K562 (cell line): ENCODE results near the gene CBX8. TPM values are rescaled to one million over a fixed set of nuclear protein-coding genes. Genes with fewer than 3 reads are reported as not detected.

Experiments used
- BHLHE40 ChIP-seq: IDR thresholded peaks from 2 replicates; pipeline ENCODE4 v1.6.1; 2011; ENCODE audit warnings: low read length, improper control_type of control experiment
- CCAR2 ChIP-seq: fragments of 200-400 bp; formaldehyde crosslinking; IDR thresholded peaks from 2 replicates; pipeline ENCODE4 v1.6.1; 2017; ENCODE audit warnings: mild to moderate bottlenecking, low read depth, low read length
- HDAC6 ChIP-seq: IDR thresholded peaks from 2 replicates; pipeline ENCODE4 v1.6.1; 2012; ENCODE audit warnings: low read depth, mild to moderate bottlenecking, control low read depth, inconsistent platforms, low read length, moderate library complexity
- HLTF ChIP-seq: fragments of 450-650 bp; IDR thresholded peaks from 2 replicates; pipeline ENCODE4 v1.6.1; 2016
- HMG20B ChIP-seq: fragments of 250-450 bp; sonication (Bioruptor Pico); IDR thresholded peaks from 2 replicates; pipeline ENCODE4 v1.5.0; 2021; ENCODE audit warnings: mild to moderate bottlenecking
- MAFF ChIP-seq: IDR thresholded peaks from 2 replicates; pipeline ENCODE4 v1.6.1; 2012; ENCODE audit warnings: low read length, improper control_type of control experiment
- MYNN ChIP-seq, 2 experiments: sonication (generic); formaldehyde crosslinking in 1 of 2; IDR thresholded peaks; 2 replicates each; pipeline versions ENCODE4 v1.5.0 to v1.6.1; 2016 to 2020; ENCODE audit warnings: antibody characterized with exemption in 1 of 2, missing genetic modification reagents in 1 of 2
- NBN ChIP-seq: fragments of 450-650 bp; IDR thresholded peaks from 2 replicates; pipeline ENCODE4 v1.6.1; 2016; ENCODE audit warnings: low read depth, mild to moderate bottlenecking
- SREBF1 ChIP-seq: fragments of 150-350 bp; IDR thresholded peaks from 2 replicates; pipeline ENCODE4 v1.6.1; 2014; ENCODE audit warnings: antibody characterized with exemption, low read depth, low read length, borderline replicate concordance
- TBP ChIP-seq: optimal IDR thresholded peaks from 2 replicates; pipeline ENCODE3; 2011; ENCODE audit warnings: low read depth, low read length, improper control_type of control experiment
- ZNF143 ChIP-seq: sonication (generic); formaldehyde crosslinking; IDR thresholded peaks from 2 replicates; pipeline ENCODE4 v1.9.0; 2022; ENCODE audit warnings: mild to moderate bottlenecking, missing genetic modification reagents
- polyA plus RNA-seq, 8 experiments: library from polyadenylated mRNA; depleted of rRNA in 4 of 8; stranded (reverse) in 5 of 8; unstranded in 3 of 8; fragments of >200 nt; fragmentation: Nextera tagmentation in 2 of 8; fragmentation: Illumina TruSeq in 1 of 8; extraction: Ambion mirVana in 2 of 8; extraction: Trizol in 1 of 8; gene quantifications; 2 replicates each; pipeline versions ENCODE4 v1.2.1 to v1.2.3, GENCODE V29; 2011 to 2014; ENCODE audit warnings: inconsistent platforms in 1 of 8, missing spikeins in 1 of 8
- total RNA-seq, 7 experiments: library from RNA; depleted of rRNA in 6 of 7; stranded (reverse); fragments of >200 nt in 6 of 7; fragmentation: Illumina TruSeq in 2 of 7; extraction: Trizol in 2 of 7; gene quantifications; 2 replicates each; pipeline versions ENCODE4 v1.2.1 to v1.2.3, GENCODE V29; 2011 to 2021; ENCODE audit warnings: low replicate concordance in 1 of 7
- TF ChIP-seq, protein P1 (sequence below): fragments of 250-450 bp; sonication (Bioruptor Pico); IDR thresholded peaks from 2 replicates; pipeline ENCODE4 v1.8.0; 2022; ENCODE audit warnings: moderate library complexity, mild to moderate bottlenecking, inconsistent platforms
- TF ChIP-seq, protein P2 (sequence below): IDR thresholded peaks from 3 replicates; pipeline ENCODE4 v1.6.1; 2011; ENCODE audit warnings: borderline replicate concordance, mild to moderate bottlenecking, moderate library complexity; ENCODE audit not compliant: insufficient read length; ENCODE audit errors: extremely low read depth
- TF ChIP-seq, protein P3 (sequence below): fragments of 450-650 bp; IDR thresholded peaks from 2 replicates; pipeline ENCODE4 v1.6.1; 2018; ENCODE audit warnings: mild to moderate bottlenecking, low read depth; ENCODE audit not compliant: partially characterized antibody
- TF ChIP-seq, protein P4 (sequence below): fragments of 450-650 bp; IDR thresholded peaks from 2 replicates; pipeline ENCODE4 v1.6.1; 2018; ENCODE audit not compliant: partially characterized antibody
- TF ChIP-seq, protein P5 (sequence below), 2 experiments: IDR thresholded peaks; 2 replicates each; pipeline ENCODE4 v1.6.1; 2011; ENCODE audit warnings: borderline replicate concordance in 1 of 2, control low read depth in 1 of 2, low read depth in 1 of 2, low read length in 1 of 2, mild to moderate bottlenecking in 1 of 2, mixed read lengths in 1 of 2, moderate library complexity in 1 of 2; ENCODE audit not compliant: insufficient read depth in 1 of 2, insufficient read length in 1 of 2, poor library complexity in 1 of 2, severe bottlenecking in 1 of 2; ENCODE audit errors: extremely low read depth in 1 of 2

The CBX8 gene
- total and polyA plus RNA-seq, 9 of the 15 experiments (the other 6 are each of a cell fraction or from before 2014, with no cell fraction given): 0.08 to 11.9 (median 2.6) TPM

DNA sequence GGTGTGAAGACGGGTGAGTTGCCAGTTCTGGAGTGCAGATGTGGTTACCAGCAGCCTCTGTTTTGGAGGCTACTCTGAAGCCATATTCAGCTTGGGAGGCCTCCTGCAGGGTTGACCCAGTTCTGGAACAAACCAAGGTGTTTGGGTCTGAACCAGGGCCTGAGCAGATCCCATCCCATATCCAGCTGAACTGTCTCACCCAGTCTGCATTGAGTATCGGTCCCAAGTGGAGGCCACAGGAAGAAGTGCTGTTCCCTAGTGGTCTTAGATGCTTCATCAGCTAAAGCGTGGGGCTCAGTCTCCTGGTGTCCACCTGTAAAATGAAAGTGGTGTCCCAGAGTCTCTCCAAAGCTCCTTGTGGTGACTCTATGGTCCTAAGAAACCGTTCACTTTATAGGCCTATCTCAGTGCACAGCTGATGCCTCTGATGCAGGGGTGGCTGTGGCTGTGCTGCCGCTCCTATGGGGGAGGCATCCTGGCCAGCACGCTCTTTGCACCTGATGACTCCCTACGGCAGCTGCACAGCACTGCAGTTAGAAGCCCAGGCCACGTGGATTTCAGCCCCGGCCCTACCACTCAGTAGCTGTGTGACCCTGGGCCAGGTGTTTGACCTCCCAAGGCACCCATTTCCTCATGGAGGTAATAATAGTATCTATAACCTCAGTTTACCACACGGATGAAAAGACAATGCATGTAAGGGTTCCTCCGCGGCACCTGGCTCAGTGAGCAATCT is 21.3 kb upstream of the CBX8 start (continued):
- TF ChIP-seq, protein P1, sequence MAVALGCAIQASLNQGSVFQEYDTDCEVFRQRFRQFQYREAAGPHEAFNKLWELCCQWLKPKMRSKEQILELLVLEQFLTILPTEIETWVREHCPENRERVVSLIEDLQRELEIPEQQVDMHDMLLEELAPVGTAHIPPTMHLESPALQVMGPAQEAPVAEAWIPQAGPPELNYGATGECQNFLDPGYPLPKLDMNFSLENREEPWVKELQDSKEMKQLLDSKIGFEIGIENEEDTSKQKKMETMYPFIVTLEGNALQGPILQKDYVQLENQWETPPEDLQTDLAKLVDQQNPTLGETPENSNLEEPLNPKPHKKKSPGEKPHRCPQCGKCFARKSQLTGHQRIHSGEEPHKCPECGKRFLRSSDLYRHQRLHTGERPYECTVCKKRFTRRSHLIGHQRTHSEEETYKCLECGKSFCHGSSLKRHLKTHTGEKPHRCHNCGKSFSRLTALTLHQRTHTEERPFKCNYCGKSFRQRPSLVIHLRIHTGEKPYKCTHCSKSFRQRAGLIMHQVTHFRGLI: no peak
- TF ChIP-seq MAFF (no peak), BHLHE40 (peak; percentile 62; the same call in 1 of the 2 replicates), SREBF1 (no peak), HLTF (no peak), ZNF143 (CRISPR knock-in tag) (no peak), CCAR2 (no peak), MYNN (IDR thresholded peaks at IDR 0.05) (no peak), MYNN (CRISPR knock-in tag; IDR thresholded peaks at IDR 0.05) (no peak), TBP (no peak), HDAC6 (no peak), NBN (no peak), HMG20B (CRISPR knock-in tag) (no peak)
- TF ChIP-seq, protein P2, sequence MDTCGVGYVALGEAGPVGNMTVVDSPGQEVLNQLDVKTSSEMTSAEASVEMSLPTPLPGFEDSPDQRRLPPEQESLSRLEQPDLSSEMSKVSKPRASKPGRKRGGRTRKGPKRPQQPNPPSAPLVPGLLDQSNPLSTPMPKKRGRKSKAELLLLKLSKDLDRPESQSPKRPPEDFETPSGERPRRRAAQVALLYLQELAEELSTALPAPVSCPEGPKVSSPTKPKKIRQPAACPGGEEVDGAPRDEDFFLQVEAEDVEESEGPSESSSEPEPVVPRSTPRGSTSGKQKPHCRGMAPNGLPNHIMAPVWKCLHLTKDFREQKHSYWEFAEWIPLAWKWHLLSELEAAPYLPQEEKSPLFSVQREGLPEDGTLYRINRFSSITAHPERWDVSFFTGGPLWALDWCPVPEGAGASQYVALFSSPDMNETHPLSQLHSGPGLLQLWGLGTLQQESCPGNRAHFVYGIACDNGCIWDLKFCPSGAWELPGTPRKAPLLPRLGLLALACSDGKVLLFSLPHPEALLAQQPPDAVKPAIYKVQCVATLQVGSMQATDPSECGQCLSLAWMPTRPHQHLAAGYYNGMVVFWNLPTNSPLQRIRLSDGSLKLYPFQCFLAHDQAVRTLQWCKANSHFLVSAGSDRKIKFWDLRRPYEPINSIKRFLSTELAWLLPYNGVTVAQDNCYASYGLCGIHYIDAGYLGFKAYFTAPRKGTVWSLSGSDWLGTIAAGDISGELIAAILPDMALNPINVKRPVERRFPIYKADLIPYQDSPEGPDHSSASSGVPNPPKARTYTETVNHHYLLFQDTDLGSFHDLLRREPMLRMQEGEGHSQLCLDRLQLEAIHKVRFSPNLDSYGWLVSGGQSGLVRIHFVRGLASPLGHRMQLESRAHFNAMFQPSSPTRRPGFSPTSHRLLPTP: no peak
- TF ChIP-seq, protein P3, sequence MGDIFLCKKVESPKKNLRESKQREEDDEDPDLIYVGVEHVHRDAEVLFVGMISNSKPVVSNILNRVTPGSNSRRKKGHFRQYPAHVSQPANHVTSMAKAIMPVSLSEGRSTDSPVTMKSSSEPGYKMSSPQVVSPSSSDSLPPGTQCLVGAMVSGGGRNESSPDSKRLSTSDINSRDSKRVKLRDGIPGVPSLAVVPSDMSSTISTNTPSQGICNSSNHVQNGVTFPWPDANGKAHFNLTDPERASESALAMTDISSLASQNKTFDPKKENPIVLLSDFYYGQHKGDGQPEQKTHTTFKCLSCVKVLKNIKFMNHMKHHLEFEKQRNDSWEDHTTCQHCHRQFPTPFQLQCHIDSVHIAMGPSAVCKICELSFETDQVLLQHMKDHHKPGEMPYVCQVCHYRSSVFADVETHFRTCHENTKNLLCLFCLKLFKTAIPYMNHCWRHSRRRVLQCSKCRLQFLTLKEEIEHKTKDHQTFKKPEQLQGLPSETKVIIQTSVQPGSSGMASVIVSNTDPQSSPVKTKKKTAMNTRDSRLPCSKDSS: no peak
- TF ChIP-seq, protein P4, sequence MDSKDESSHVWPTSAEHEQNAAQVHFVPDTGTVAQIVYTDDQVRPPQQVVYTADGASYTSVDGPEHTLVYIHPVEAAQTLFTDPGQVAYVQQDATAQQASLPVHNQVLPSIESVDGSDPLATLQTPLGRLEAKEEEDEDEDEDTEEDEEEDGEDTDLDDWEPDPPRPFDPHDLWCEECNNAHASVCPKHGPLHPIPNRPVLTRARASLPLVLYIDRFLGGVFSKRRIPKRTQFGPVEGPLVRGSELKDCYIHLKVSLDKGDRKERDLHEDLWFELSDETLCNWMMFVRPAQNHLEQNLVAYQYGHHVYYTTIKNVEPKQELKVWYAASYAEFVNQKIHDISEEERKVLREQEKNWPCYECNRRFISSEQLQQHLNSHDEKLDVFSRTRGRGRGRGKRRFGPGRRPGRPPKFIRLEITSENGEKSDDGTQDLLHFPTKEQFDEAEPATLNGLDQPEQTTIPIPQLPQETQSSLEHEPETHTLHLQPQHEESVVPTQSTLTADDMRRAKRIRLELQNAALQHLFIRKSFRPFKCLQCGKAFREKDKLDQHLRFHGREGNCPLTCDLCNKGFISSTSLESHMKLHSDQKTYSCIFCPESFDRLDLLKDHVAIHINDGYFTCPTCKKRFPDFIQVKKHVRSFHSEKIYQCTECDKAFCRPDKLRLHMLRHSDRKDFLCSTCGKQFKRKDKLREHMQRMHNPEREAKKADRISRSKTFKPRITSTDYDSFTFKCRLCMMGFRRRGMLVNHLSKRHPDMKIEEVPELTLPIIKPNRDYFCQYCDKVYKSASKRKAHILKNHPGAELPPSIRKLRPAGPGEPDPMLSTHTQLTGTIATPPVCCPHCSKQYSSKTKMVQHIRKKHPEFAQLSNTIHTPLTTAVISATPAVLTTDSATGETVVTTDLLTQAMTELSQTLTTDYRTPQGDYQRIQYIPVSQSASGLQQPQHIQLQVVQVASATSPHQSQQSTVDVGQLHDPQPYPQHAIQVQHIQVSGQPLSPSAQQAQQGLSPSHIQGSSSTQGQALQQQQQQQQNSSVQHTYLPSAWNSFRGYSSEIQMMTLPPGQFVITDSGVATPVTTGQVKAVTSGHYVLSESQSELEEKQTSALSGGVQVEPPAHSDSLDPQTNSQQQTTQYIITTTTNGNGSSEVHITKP: no peak
- TF ChIP-seq, protein P5, sequence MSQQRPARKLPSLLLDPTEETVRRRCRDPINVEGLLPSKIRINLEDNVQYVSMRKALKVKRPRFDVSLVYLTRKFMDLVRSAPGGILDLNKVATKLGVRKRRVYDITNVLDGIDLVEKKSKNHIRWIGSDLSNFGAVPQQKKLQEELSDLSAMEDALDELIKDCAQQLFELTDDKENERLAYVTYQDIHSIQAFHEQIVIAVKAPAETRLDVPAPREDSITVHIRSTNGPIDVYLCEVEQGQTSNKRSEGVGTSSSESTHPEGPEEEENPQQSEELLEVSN (IDR thresholded peaks at IDR 0.05; ENCODE audit: borderline replicate concordance in 1 of 2, extremely low read depth in 1 of 2, insufficient read depth in 1 of 2, insufficient read length in 1 of 2, low read depth in 1 of 2, low read length in 1 of 2, poor library complexity in 1 of 2, severe bottlenecking in 1 of 2): peak in 1 of 2 experiments; percentile 64
